Astrocyte (in vitro differentiated cells and primary cell): ENCODE data around the gene RHEBL1. TPM values are rescaled to one million over a fixed set of nuclear protein-coding genes. Genes with fewer than 3 reads are reported as not detected.

Experiments
- DNase-seq: peaks from one replicate; pipeline ENCODE4 v3.0.0-alpha.2; 2010; ENCODE audit warnings: low read depth
- FAIRE-seq: peaks from 2 replicates; lab custom pipeline; 2011; peaks lifted over from hg19 to GRCh38; lab: Jason Lieb, UNC
- H2AFZ ChIP-seq: 2 replicates; pipeline ENCODE4 v1.6.0; 2012; ENCODE audit warnings: low read depth, low read length, inconsistent platforms
- H3K27ac ChIP-seq: 2 replicates; pipeline ENCODE4 v1.5.1; 2011; ENCODE audit warnings: low read depth, low read length, inconsistent platforms
- H3K27me3 ChIP-seq: 2 replicates; pipeline ENCODE4 v1.6.0; 2011; ENCODE audit warnings: low read length, inconsistent platforms; ENCODE audit not compliant: insufficient read depth
- H3K36me3 ChIP-seq: 2 replicates; pipeline ENCODE4 v1.5.1; 2011; ENCODE audit warnings: low read length, inconsistent platforms; ENCODE audit not compliant: insufficient read depth
- H3K4me1 ChIP-seq: 2 replicates; pipeline ENCODE4 v1.5.1; 2011; ENCODE audit warnings: low read length, inconsistent platforms; ENCODE audit not compliant: insufficient read depth
- H3K4me2 ChIP-seq: 2 replicates; pipeline ENCODE4 v1.6.0; 2012; ENCODE audit warnings: low read length, inconsistent platforms
- H3K4me3 ChIP-seq: 2 replicates; pipeline ENCODE4 v1.5.1; 2011; ENCODE audit warnings: low read depth, mild to moderate bottlenecking, low read length, inconsistent platforms; ENCODE audit not compliant: insufficient read depth
- H3K79me2 ChIP-seq: 2 replicates; pipeline ENCODE4 v1.6.0; 2012; ENCODE audit warnings: mild to moderate bottlenecking, low read length, inconsistent platforms; ENCODE audit not compliant: insufficient read depth
- H3K9ac ChIP-seq: 2 replicates; pipeline ENCODE4 v1.6.0; 2012; ENCODE audit warnings: mild to moderate bottlenecking, low read length, inconsistent platforms
- H3K9me3 ChIP-seq: 2 replicates; pipeline ENCODE4 v1.5.1; 2012; ENCODE audit warnings: low read depth, mild to moderate bottlenecking, low read length, inconsistent platforms; ENCODE audit not compliant: insufficient read depth
- H4K20me1 ChIP-seq: 2 replicates; pipeline ENCODE4 v1.6.0; 2012; ENCODE audit warnings: low read length, inconsistent platforms; ENCODE audit not compliant: insufficient read depth
- H3K27ac Mint-ChIP-seq: one replicate; pipeline ENCODE4 v1.8.0; 2021; ENCODE audit warnings: mild to moderate bottlenecking, mixed read lengths; ENCODE audit not compliant: unreplicated experiment
- H3K27me3 Mint-ChIP-seq: one replicate; pipeline ENCODE4 v1.8.0; 2021; ENCODE audit warnings: low read depth, mixed read lengths; ENCODE audit not compliant: unreplicated experiment
- H3K36me3 Mint-ChIP-seq: one replicate; pipeline ENCODE4 v1.8.0; 2021; ENCODE audit warnings: low read depth, mixed read lengths; ENCODE audit not compliant: unreplicated experiment
- H3K4me1 Mint-ChIP-seq: one replicate; pipeline ENCODE4 v1.8.0; 2021; ENCODE audit warnings: low read depth, mixed read lengths; ENCODE audit not compliant: unreplicated experiment
- H3K4me3 Mint-ChIP-seq: one replicate; pipeline ENCODE4 v1.8.0; 2021; ENCODE audit warnings: mild to moderate bottlenecking, moderate library complexity, mixed read lengths; ENCODE audit not compliant: unreplicated experiment
- H3K9me3 Mint-ChIP-seq: one replicate; pipeline ENCODE4 v1.8.0; 2021; ENCODE audit warnings: mild to moderate bottlenecking, mixed read lengths; ENCODE audit not compliant: unreplicated experiment
- EZH2 ChIP-seq: IDR thresholded peaks from 2 replicates; pipeline ENCODE4 v1.6.1; 2012; ENCODE audit warnings: mild to moderate bottlenecking, low read length, inconsistent platforms; ENCODE audit not compliant: insufficient read depth
- total RNA-seq: library from RNA; stranded (reverse); gene quantifications from 2 replicates; pipeline ENCODE4 v1.2.1, GENCODE V29; 2021
- TF ChIP-seq, protein P1 (sequence below): IDR thresholded peaks from 2 replicates; pipeline ENCODE4 v1.5.1; 2011; ENCODE audit warnings: low read depth, mild to moderate bottlenecking, inconsistent platforms, low read length, moderate library complexity; ENCODE audit not compliant: insufficient read depth

Gene RHEBL1
- total RNA-seq, 1 donor from 2014 or later = 1.3 TPM

- FAIRE-seq (no peak), DNase-seq (no peak)
- peaks cover 14% of the 10 kb centered on the region for H3K4me1 ChIP-seq
- TF ChIP-seq, protein P1, sequence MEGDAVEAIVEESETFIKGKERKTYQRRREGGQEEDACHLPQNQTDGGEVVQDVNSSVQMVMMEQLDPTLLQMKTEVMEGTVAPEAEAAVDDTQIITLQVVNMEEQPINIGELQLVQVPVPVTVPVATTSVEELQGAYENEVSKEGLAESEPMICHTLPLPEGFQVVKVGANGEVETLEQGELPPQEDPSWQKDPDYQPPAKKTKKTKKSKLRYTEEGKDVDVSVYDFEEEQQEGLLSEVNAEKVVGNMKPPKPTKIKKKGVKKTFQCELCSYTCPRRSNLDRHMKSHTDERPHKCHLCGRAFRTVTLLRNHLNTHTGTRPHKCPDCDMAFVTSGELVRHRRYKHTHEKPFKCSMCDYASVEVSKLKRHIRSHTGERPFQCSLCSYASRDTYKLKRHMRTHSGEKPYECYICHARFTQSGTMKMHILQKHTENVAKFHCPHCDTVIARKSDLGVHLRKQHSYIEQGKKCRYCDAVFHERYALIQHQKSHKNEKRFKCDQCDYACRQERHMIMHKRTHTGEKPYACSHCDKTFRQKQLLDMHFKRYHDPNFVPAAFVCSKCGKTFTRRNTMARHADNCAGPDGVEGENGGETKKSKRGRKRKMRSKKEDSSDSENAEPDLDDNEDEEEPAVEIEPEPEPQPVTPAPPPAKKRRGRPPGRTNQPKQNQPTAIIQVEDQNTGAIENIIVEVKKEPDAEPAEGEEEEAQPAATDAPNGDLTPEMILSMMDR = no peak
- no peak for TF ChIP-seq EZH2
- no peak overlapping the region for H3K9ac ChIP-seq
- H3K4me2 ChIP-seq = no peak overlapping the region
- H4K20me1 ChIP-seq = peaks cover 43% of the 10 kb centered on the region
- H3K27ac Mint-ChIP-seq = no peak overlapping the region
- H2AFZ ChIP-seq = no peak overlapping the region
- H3K36me3 ChIP-seq = peaks cover 35% of the 10 kb centered on the region
- peaks cover 32% of the 10 kb centered on the region for H3K27me3 ChIP-seq
- H3K4me3 ChIP-seq = no peak overlapping the region
- no peaks in the 10 kb centered on the region for H3K4me1 Mint-ChIP-seq
- H3K27ac ChIP-seq = no peak overlapping the region
- H3K36me3 Mint-ChIP-seq = peaks cover 33% of the 10 kb centered on the region
- H3K9me3 Mint-ChIP-seq = no peaks in the 10 kb centered on the region
- no peaks in the 10 kb centered on the region for H3K9me3 ChIP-seq
- no peak overlapping the region for H3K4me3 Mint-ChIP-seq
- H3K79me2 ChIP-seq = no peaks in the 10 kb centered on the region
- peaks cover 21% of the 10 kb centered on the region for H3K27me3 Mint-ChIP-seq
Measured at GRCh38 chr12:49097381-49097780, 27.6 kb upstream of the RHEBL1 start.

DNA sequence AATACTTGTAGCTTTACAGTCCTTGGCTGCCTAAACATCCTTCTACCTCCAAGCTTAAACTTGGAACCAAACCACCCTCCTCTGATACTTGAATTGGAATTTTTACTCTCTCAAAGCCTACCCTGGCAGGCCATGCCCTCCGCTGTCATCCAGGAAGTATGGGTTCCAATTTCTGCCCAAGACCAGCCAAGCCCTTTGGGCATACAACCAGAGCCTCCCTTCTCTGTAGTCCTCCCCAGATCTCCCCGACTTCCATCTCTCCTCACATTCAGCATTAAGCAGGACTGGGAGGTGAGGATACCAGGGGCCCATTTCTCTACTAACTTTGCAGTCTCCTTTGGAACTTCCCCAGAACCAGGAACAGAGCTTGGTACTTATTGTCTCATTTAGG lies 25.2 kb upstream of the RHEBL1 start:
- Histone ChIP-seq H2AFZ (no peak overlapping the region), H3K4me1 (peaks cover 27% of the 10 kb centered on the region), H3K9ac (no peak overlapping the region), H4K20me1 (peaks cover 38% of the 10 kb centered on the region), H3K27me3 (peaks cover 44% of the 10 kb centered on the region), H3K36me3 (peaks cover 17% of the 10 kb centered on the region), H3K4me2 (peak overlapping the region; percentile 62), H3K4me3 (no peak overlapping the region), H3K27ac (no peak overlapping the region), H3K79me2 (no peaks in the 10 kb centered on the region), H3K9me3 (no peaks in the 10 kb centered on the region)
- H3K27me3 Mint-ChIP-seq = peaks cover 35% of the 10 kb centered on the region
- H3K27ac Mint-ChIP-seq = peak overlapping the region; percentile 68
- DNase-seq (no peak), FAIRE-seq (no peak)
- H3K4me1 Mint-ChIP-seq = no peaks in the 10 kb centered on the region
- TF ChIP-seq, protein P1 = no peak
- H3K36me3 Mint-ChIP-seq = peaks cover 28% of the 10 kb centered on the region
- H3K9me3 Mint-ChIP-seq = no peaks in the 10 kb centered on the region
- H3K4me3 Mint-ChIP-seq = no peak overlapping the region

- no peak for FAIRE-seq
- Histone ChIP-seq H3K27me3 (peaks cover 50% of the 10 kb centered on the region), H3K9me3 (no peaks in the 10 kb centered on the region), H2AFZ (no peak within 1 kb of the TSS), H3K4me3 (peak within 1 kb of the TSS; percentile 19), H4K20me1 (peaks cover 38% of the 10 kb centered on the region), H3K27ac (no peak within 1 kb of the TSS), H3K4me2 (peak within 1 kb of the TSS; percentile 62), H3K36me3 (peaks cover 14% of the 10 kb centered on the region), H3K79me2 (no peaks in the 10 kb centered on the region), H3K9ac (no peak within 1 kb of the TSS), H3K4me1 (peaks cover 32% of the 10 kb centered on the region)
- no peak for DNase-seq
- TF ChIP-seq EZH2 = peak; percentile 83
- TF ChIP-seq, protein P1 = no peak
- H3K4me3 Mint-ChIP-seq = peak within 1 kb of the TSS; percentile 40
- H3K27me3 Mint-ChIP-seq = peaks cover 35% of the 10 kb centered on the region
- no peaks in the 10 kb centered on the region for H3K4me1 Mint-ChIP-seq
- H3K36me3 Mint-ChIP-seq = peaks cover 28% of the 10 kb centered on the region
- peak within 1 kb of the TSS; percentile 68 for H3K27ac Mint-ChIP-seq
- no peaks in the 10 kb centered on the region for H3K9me3 Mint-ChIP-seq
Measured at GRCh38 chr12:49094160-49094974, 24.6 kb upstream of the RHEBL1 start, which contains the start of gene DHH. Gene DHH, minus strand, starts transcription at chr12:49094801. Its CDS starts 289 bp downstream, at chr12:49094512.
